HepG2 (cell line): ENCODE results near the gene SEPTIN12. TPM values are rescaled to one million over a fixed set of nuclear protein-coding genes. Genes with fewer than 3 reads are reported as not detected.

ENCODE experiments used
- ADNP ChIP-seq: sonication (generic); formaldehyde crosslinking; IDR thresholded peaks from 2 replicates; pipeline ENCODE4 v1.4.0; 2020; ENCODE audit warnings: missing genetic modification reagents
- CREB3 ChIP-seq: sonication (generic); formaldehyde crosslinking; IDR thresholded peaks from 2 replicates; pipeline ENCODE4 v1.5.0; 2020; ENCODE audit warnings: missing genetic modification reagents
- DNMT1 ChIP-seq: sonication (generic); formaldehyde crosslinking; IDR thresholded peaks from 2 replicates; pipeline ENCODE4 v1.5.1; 2020; ENCODE audit warnings: mild to moderate bottlenecking, missing genetic modification reagents
- KAT7 ChIP-seq: IDR thresholded peaks from 2 replicates; pipeline ENCODE4 v1.6.1; 2018; ENCODE audit warnings: borderline replicate concordance, missing compliant biosample characterization
- MED1 ChIP-seq: sonication (generic); formaldehyde crosslinking; IDR thresholded peaks from 2 replicates; pipeline ENCODE4 v1.4.0; 2020; ENCODE audit warnings: missing genetic modification reagents
- PRMT3 ChIP-seq: sonication (generic); formaldehyde crosslinking; IDR thresholded peaks from 2 replicates; pipeline ENCODE4 v1.8.1; 2022; ENCODE audit warnings: low read depth, mild to moderate bottlenecking, moderate library complexity, missing genetic modification reagents, borderline replicate concordance
- SATB2 ChIP-seq: sonication (generic); formaldehyde crosslinking; IDR thresholded peaks from 2 replicates; pipeline ENCODE4 v1.5.0; 2020; ENCODE audit warnings: missing genetic modification reagents
- SOX13 ChIP-seq, 3 experiments: fragments of 450-650 bp in 1 of 3; sonication (generic) in 1 of 3; formaldehyde crosslinking in 1 of 3; IDR thresholded peaks in 2 of 3; conservative IDR thresholded peaks in 1 of 3; 2 replicates each; pipeline versions ENCODE4 v1.5.0 to v1.6.1; 2016 to 2020; ENCODE audit warnings: antibody characterized with exemption in 1 of 3, mild to moderate bottlenecking in 1 of 3, missing compliant biosample characterization in 1 of 3, missing genetic modification reagents in 1 of 3, moderate library complexity in 1 of 3
- ZBTB40 ChIP-seq, 2 experiments: fragments of 450-650 bp in 1 of 2; sonication (generic) in 1 of 2; formaldehyde crosslinking in 1 of 2; IDR thresholded peaks; 2 replicates each; pipeline versions ENCODE4 v1.6.1 to v1.8.0; 2016 to 2022; ENCODE audit warnings: antibody characterized with exemption in 1 of 2, mild to moderate bottlenecking in 1 of 2, missing genetic modification reagents in 1 of 2
- ZNF557 ChIP-seq: sonication (generic); formaldehyde crosslinking; IDR thresholded peaks from 2 replicates; pipeline ENCODE4 v1.4.0; 2020; ENCODE audit warnings: missing genetic modification reagents
- ZNF572 ChIP-seq: sonication (generic); formaldehyde crosslinking; IDR thresholded peaks from 2 replicates; pipeline ENCODE4 v1.5.1; 2020; ENCODE audit warnings: mild to moderate bottlenecking, missing genetic modification reagents
- ZNF660 ChIP-seq: sonication (generic); formaldehyde crosslinking; IDR thresholded peaks from 2 replicates; pipeline ENCODE4 v1.5.1; 2020; ENCODE audit warnings: mild to moderate bottlenecking, low read depth, missing genetic modification reagents, borderline replicate concordance
- ZNF672 ChIP-seq: sonication (generic); formaldehyde crosslinking; IDR thresholded peaks from 2 replicates; pipeline ENCODE4 v1.8.1; 2022; ENCODE audit warnings: missing genetic modification reagents
- ZNF691 ChIP-seq: sonication (generic); formaldehyde crosslinking; IDR thresholded peaks from 2 replicates; pipeline ENCODE4 v1.4.0; 2020; ENCODE audit warnings: missing genetic modification reagents, low read depth, mild to moderate bottlenecking, borderline replicate concordance
- polyA plus RNA-seq, 8 experiments: library from polyadenylated mRNA; depleted of rRNA in 3 of 8; stranded (reverse) in 7 of 8; unstranded in 1 of 8; fragments of >200 nt; fragmentation: Illumina TruSeq in 4 of 8; extraction: Trizol in 4 of 8; gene quantifications; 2 replicates each; pipeline versions ENCODE4 v1.2.1 to v1.2.3, GENCODE V29; 2011 to 2016; ENCODE audit warnings: low read depth in 4 of 8, missing spikeins in 1 of 8, mixed read lengths in 1 of 8; ENCODE audit not compliant: insufficient read depth in 1 of 8
- total RNA-seq, 5 experiments: library from RNA; depleted of rRNA; stranded (reverse); fragments of >200 nt; fragmentation: Illumina TruSeq; extraction: Trizol; gene quantifications; 2 replicates each; pipeline ENCODE4 v1.2.3, GENCODE V29; 2016; ENCODE audit warnings: low read depth in 1 of 5

SEPTIN12 gene
- total and polyA plus RNA-seq, 2 of the 13 experiments (the other 11 are each of a cell fraction or from before 2014, with no cell fraction given) = 0.22 TPM; not detected in 1

- TF ChIP-seq ZBTB40 (IDR thresholded peaks at IDR 0.05) (no peak), ZBTB40 (CRISPR knock-in tag; IDR thresholded peaks at IDR 0.05) (no peak), SATB2 (CRISPR knock-in tag) (no peak), CREB3 (CRISPR knock-in tag) (no peak), ZNF660 (CRISPR knock-in tag) (no peak), ZNF557 (no peak), MED1 (CRISPR knock-in tag) (0 out of 2 replicates have a peak, but pooled peaks have one; percentile 16), DNMT1 (CRISPR knock-in tag) (no peak), PRMT3 (CRISPR knock-in tag) (no peak), SOX13 (IDR thresholded peaks at IDR 0.05) (no peak), SOX13 (CRISPR knock-in tag; conservative IDR thresholded peaks at IDR 0.05 in 1 of 2, IDR thresholded peaks at IDR 0.05 in 1 of 2) (no peak), ZNF572 (CRISPR knock-in tag) (no peak), ZNF691 (CRISPR knock-in tag) (0 out of 2 replicates have a peak, but pooled peaks have one; percentile 56), ZNF672 (CRISPR knock-in tag) (no peak), KAT7 (no peak), ADNP (CRISPR knock-in tag) (no peak)
Measured at GRCh38 chr16:4800290-4801041, 12.3 kb upstream of the SEPTIN12 start (continued).
